IPS DF 6.9 (cell line): ENCODE data around the gene EDDM3A.
"Not testable (repeated sequence)": the region's sequence is repeated elsewhere in the genome, so short reads cannot be mapped to it uniquely, and the experiment has no call there.

Experiments
- DNase-seq: peaks from one replicate; pipeline ENCODE4 v3.0.0-alpha.2; 2013; ENCODE audit warnings: low read depth, low spot score
- H3K27ac ChIP-seq: one replicate; pipeline ENCODE4 v1.5.1; 2013; ENCODE audit warnings: low read length, control low read depth
- H3K27me3 ChIP-seq: 2 replicates; pipeline ENCODE4 v1.6.1; 2013; ENCODE audit warnings: mild to moderate bottlenecking, low read length; ENCODE audit not compliant: control insufficient read depth, insufficient read depth
- H3K36me3 ChIP-seq: 2 replicates; pipeline ENCODE4 v1.6.1; 2013; ENCODE audit warnings: low read length; ENCODE audit not compliant: control insufficient read depth, insufficient read depth
- H3K4me1 ChIP-seq: 2 replicates; pipeline ENCODE4 v1.6.1; 2013; ENCODE audit warnings: low read length; ENCODE audit not compliant: control insufficient read depth, insufficient read depth
- H3K4me3 ChIP-seq: 2 replicates; pipeline ENCODE4 v1.5.1; 2013; ENCODE audit warnings: mild to moderate bottlenecking, low read length
- H3K9me3 ChIP-seq: 2 replicates; pipeline ENCODE4 v1.6.1; 2013; ENCODE audit warnings: low read length, inconsistent platforms; ENCODE audit not compliant: control insufficient read depth, insufficient read depth
- WGBS: extraction: QIAGEN DNeasy Blood & Tissue Kit; methylation state at CpG from one replicate; pipeline ENCODE4 v1.1.7; 2013; ENCODE audit warnings: mixed read lengths, missing lambda C conversion rate; ENCODE audit not compliant: insufficient read length, insufficient coverage; 5-methylcytosine and 5-hydroxymethylcytosine counted together

Gene EDDM3A

DNA sequence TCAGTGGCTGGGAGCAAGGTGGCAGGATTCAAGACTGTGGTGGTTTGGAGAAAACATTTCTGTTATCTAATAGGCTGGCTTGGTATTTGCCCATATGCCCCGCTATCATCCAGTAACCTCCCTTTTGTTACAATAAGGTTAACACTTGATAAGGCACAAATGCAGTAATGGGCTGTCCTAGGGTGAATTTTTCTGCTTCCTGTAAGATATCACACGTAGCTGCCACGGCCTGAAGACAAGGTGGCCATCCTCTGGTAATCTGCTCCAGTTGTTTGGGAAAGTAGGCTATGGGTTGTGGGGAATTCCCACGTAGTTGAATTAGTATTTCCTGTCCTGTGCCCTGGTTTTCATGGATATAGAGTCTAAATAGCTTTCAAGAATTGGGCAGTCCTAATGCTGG lies 34.0 kb upstream of the EDDM3A start:
- H3K4me1 ChIP-seq: 0 out of 2 replicates have a peak, but pooled peaks cover under 1% of the 10 kb centered on the region
- no CpG with 5 or more reads among the region's 4 CpGs for WGBS
- no peak for DNase-seq
- no peaks in the 10 kb centered on the region; the same call in none of the 2 replicates for H3K9me3 ChIP-seq
- H3K27me3 ChIP-seq: no peaks in the 10 kb centered on the region
- no peak overlapping the region for H3K27ac ChIP-seq
- H3K36me3 ChIP-seq: no peaks in the 10 kb centered on the region
- no peak overlapping the region for H3K4me3 ChIP-seq

GRCh38 chr14:20712904-20713303 lies 32.8 kb upstream of the EDDM3A start:
- Histone ChIP-seq H3K4me3 (no peak overlapping the region), H3K9me3 (no peaks in the 10 kb centered on the region), H3K36me3 (no peaks in the 10 kb centered on the region), H3K27me3 (no peaks in the 10 kb centered on the region), H3K27ac (no peak overlapping the region), H3K4me1 (no peaks in the 10 kb centered on the region)
- no CpG with 5 or more reads among the region's 2 CpGs for WGBS
- DNase-seq: no peak

GRCh38 chr14:20714593-20715250 lies 31.0 kb upstream of the EDDM3A start:
- Histone ChIP-seq H3K36me3 (no peaks in the 10 kb centered on the region), H3K4me1 (no peaks in the 10 kb centered on the region), H3K27me3 (no peaks in the 10 kb centered on the region), H3K27ac (no peak overlapping the region), H3K4me3 (no peak overlapping the region), H3K9me3 (no peaks in the 10 kb centered on the region)
- DNase-seq: no peak
- no CpG with 5 or more reads among the region's 4 CpGs for WGBS

GRCh38 chr14:20719777-20720176 lies 25.9 kb upstream of the EDDM3A start:
- Histone ChIP-seq H3K36me3 (no peaks in the 10 kb centered on the region; the same call in 1 of the 2 replicates), H3K27me3 (no peaks in the 10 kb centered on the region), H3K4me3 (no peak overlapping the region), H3K27ac (no peak overlapping the region), H3K4me1 (0 out of 2 replicates have a peak, but pooled peaks cover 1% of the 10 kb centered on the region), H3K9me3 (no peaks in the 10 kb centered on the region; the same call in 1 of the 2 replicates)
- no CpG with 5 or more reads among the region's 4 CpGs for WGBS
- DNase-seq: no peak

DNA sequence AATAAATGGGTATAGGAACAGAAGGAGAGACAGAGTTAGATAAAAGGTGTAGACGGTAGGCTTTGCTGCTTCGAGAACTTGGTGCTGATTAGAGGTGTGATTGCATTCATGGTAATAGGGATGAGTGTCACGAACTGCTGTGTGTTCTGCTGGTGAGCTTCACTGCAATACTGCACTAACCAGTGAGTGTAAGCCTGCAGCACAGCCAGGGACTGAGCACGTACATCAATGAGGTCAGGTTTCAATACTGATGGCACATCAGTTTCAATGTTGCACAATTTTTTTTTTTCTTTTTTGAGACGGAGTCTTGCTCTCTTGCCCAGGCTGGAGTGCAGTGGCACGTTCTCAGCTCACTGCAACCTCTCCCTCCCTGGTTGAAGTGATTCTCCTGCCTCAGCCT lies 24.9 kb upstream of the EDDM3A start:
- no CpG with 5 or more reads among the region's 6 CpGs for WGBS
- Histone ChIP-seq H3K9me3 (no peaks in the 10 kb centered on the region; the same call in 1 of the 2 replicates), H3K27me3 (no peaks in the 10 kb centered on the region), H3K4me1 (0 out of 2 replicates have a peak, but pooled peaks cover 1% of the 10 kb centered on the region), H3K27ac (no peak overlapping the region), H3K4me3 (no peak overlapping the region), H3K36me3 (no peaks in the 10 kb centered on the region; the same call in 1 of the 2 replicates)
- DNase-seq: no peak

- Histone ChIP-seq H3K27ac (no peak overlapping the region), H3K9me3 (no peaks in the 10 kb centered on the region; the same call in 1 of the 2 replicates), H3K36me3 (no peaks in the 10 kb centered on the region; the same call in 1 of the 2 replicates), H3K4me1 (0 out of 2 replicates have a peak, but pooled peaks cover 1% of the 10 kb centered on the region), H3K27me3 (no peaks in the 10 kb centered on the region), H3K4me3 (no peak overlapping the region)
- no peak for DNase-seq
- no CpG with 5 or more reads among the region's 12 CpGs for WGBS
Observed at GRCh38 chr14:20722016-20722415, 23.7 kb upstream of the EDDM3A start.

GRCh38 chr14:20723488-20723887 lies 22.2 kb upstream of the EDDM3A start:
- no CpG with 5 or more reads among the region's 28 CpGs for WGBS
- Histone ChIP-seq H3K4me1 (0 out of 2 replicates have a peak, but pooled peaks cover 1% of the 10 kb centered on the region), H3K27ac (no peak overlapping the region)

DNA sequence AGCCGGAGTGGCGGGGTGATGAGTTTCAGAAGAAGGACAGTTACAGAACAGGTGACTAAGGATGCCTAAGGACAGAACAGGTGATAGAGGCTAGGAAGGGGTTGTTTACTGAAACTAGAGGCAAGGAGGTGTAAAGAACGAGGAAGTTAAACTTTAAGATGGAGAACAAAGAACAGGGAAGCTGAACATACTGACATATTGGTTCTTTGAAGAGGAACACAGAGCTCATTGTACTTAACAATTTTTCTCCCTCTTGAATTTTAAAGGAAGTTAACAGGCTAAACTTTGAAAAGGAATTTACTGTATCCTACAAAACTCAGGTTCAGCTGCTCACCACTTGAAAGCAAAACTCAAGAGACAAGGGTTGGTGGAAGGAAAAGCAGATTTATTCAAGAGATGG lies 19.6 kb upstream of the EDDM3A start:
- not testable (repeated sequence) for H3K9me3 ChIP-seq, H3K4me3 ChIP-seq, DNase-seq, H3K36me3 ChIP-seq, H3K4me1 ChIP-seq, H3K27ac ChIP-seq, H3K27me3 ChIP-seq
- no CpG with 5 or more reads among the region's 3 CpGs for whole genome bisulfite sequencing

More at GRCh38 chr14:20723488-20723887, 22.2 kb upstream of the EDDM3A start:
- Histone ChIP-seq H3K4me3 (0 out of 2 replicates have a peak overlapping the region, but pooled peaks have one; percentile 11), H3K9me3 (no peaks in the 10 kb centered on the region; the same call in 1 of the 2 replicates), H3K36me3 (no peaks in the 10 kb centered on the region; the same call in 1 of the 2 replicates), H3K27me3 (no peaks in the 10 kb centered on the region)
- no peak for DNase-seq

- H3K27me3 ChIP-seq: no peaks in the 10 kb centered on the region
- WGBS: no CpG with 5 or more reads among the region's 1 CpG
- H3K36me3 ChIP-seq: no peaks in the 10 kb centered on the region; the same call in 1 of the 2 replicates
- DNase-seq: no peak
- no peaks in the 10 kb centered on the region for H3K9me3 ChIP-seq
- no peak overlapping the region for H3K4me3 ChIP-seq
- H3K4me1 ChIP-seq: 0 out of 2 replicates have a peak, but pooled peaks cover 1% of the 10 kb centered on the region
- H3K27ac ChIP-seq: no peak overlapping the region
Observed at GRCh38 chr14:20726531-20726930, 19.2 kb upstream of the EDDM3A start.

DNA sequence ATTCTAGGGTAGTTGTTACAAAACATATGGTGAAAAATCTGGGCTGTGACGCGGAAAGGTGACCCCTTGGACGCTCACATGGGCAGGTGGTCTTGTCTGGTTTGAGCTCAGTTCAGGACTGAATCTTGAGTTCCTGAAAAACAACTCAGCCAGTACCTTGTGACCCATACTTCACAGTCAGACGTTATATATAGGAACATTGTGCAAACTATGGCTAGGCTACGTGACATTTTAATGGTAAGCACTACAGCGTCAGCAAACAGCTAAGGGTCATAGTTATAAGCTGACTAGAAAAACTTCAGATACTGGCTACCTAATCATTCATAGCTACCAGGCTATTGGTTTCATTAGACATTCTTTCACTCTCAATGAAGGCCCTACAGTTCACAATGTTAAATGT lies 14.8 kb upstream of the EDDM3A start:
- no CpG with 5 or more reads among the region's 6 CpGs for WGBS

DNA sequence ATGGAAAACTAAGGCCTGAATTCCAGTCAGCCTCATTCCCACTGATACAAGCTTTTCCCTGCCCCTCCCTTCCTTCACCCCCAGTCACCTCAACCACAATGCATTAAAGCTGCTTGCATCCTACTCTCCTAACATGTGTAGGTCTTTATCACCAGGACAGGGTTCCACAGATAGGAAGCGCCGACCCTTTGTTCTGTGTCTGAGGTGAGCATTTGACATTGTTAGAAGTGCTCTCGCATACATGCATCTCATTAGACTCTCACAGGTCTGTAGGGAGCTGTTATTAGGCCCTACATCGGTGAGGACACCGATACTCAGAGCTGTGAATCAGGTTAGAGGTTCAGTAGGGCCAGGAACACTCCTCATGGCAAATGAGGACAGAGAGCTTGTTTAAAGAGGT lies 13.2 kb upstream of the EDDM3A start:
- no CpG with 5 or more reads among the region's 5 CpGs for WGBS
- no peaks in the 10 kb centered on the region for H3K27me3 ChIP-seq
- no peaks in the 10 kb centered on the region for H3K9me3 ChIP-seq
- no peak for DNase-seq
- H3K4me1 ChIP-seq: no peaks in the 10 kb centered on the region
- no peak overlapping the region for H3K4me3 ChIP-seq
- no peak overlapping the region for H3K27ac ChIP-seq
- H3K36me3 ChIP-seq: no peaks in the 10 kb centered on the region

More for the DNA sequence above, 14.8 kb upstream of the EDDM3A start:
- no peaks in the 10 kb centered on the region for H3K9me3 ChIP-seq
- H3K4me3 ChIP-seq: no peak overlapping the region
- H3K27ac ChIP-seq: no peak overlapping the region
- H3K36me3 ChIP-seq: no peaks in the 10 kb centered on the region
- H3K4me1 ChIP-seq: no peaks in the 10 kb centered on the region
- no peaks in the 10 kb centered on the region for H3K27me3 ChIP-seq
- no peak for DNase-seq
